ENCODE data around the gene FBXO42.
"Not testable (repeated sequence)": the region's sequence is repeated elsewhere in the genome, so short reads cannot be mapped to it uniquely, and the experiment has no call there.

The FBXO42 gene

GRCh38 chr1:16276302-16277030 lies 75.8 kb downstream of the FBXO42 start:
- in situ Hi-C loops (cut with MboI; ENCODE audit: low sequenced_read_pairs) = no loop called here

- in situ Hi-C loops (cut with MboI; ENCODE audit: low sequenced_read_pairs) = no loop called here
These were observed 76.7 kb downstream of the FBXO42 start for GRCh38 chr1:16275591-16275990.

- in situ Hi-C loops (cut with MboI; ENCODE audit: low sequenced_read_pairs) = no loop called here
These were observed 84.5 kb downstream of the FBXO42 start for GRCh38 chr1:16267690-16268180.

DNA sequence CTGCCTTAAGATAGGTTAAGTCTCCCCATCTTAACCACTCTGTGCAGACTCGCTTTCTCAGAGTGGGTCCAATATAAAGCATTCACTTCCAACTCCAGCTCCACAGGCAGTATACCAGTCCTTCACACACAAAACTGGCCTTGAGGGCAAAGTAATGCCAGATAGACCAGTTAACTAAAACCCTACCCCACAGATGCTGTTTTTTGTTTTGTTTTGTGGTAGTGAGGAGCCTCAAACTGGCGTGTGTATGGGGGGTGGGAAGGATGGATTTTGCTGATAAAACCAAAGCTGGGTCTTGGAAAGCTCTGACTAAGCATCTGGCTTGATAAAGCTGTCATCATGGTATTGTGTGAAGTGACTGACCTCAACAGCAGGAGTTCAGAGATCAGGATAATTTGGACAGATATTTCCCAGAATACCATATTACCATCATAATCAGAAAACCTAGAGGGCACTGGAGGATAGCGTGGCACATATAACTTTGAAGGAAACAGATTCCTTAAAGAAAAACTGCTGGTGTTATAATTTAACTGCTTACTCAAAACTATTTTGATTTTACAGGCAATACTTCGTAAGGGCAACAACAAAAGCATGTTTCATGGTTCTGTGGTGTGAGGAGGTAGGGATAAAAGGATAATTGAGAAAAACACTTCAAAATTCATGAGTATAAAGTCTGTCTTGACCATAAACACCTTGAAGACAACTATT lies 85.7 kb downstream of the FBXO42 start:
- in situ Hi-C loops (cut with MboI; ENCODE audit: low sequenced_read_pairs) = no loop called here

GRCh38 chr1:16262067-16262466 lies 90.2 kb downstream of the FBXO42 start:
- in situ Hi-C loops (cut with MboI; ENCODE audit: low sequenced_read_pairs) = no loop called here

GRCh38 chr1:16260814-16261213 lies 91.5 kb downstream of the FBXO42 start:
- in situ Hi-C loops (cut with MboI; ENCODE audit: low sequenced_read_pairs) = no loop called here

GRCh38 chr1:16258591-16259135 lies 93.6 kb downstream of the FBXO42 start:
- in situ Hi-C loops (cut with MboI; ENCODE audit: low sequenced_read_pairs) = no loop called here

- in situ Hi-C loops (cut with MboI; ENCODE audit: low sequenced_read_pairs) = no loop called here
These were observed 94.3 kb downstream of the FBXO42 start for GRCh38 chr1:16257968-16258367.

- in situ Hi-C loops (cut with MboI; ENCODE audit: low sequenced_read_pairs) = not testable (repeated sequence)
These were observed 94.7 kb downstream of the FBXO42 start for GRCh38 chr1:16257556-16257955.

- in situ Hi-C loops (cut with MboI; ENCODE audit: low sequenced_read_pairs) = no loop called here
These were observed 95.8 kb downstream of the FBXO42 start for GRCh38 chr1:16256478-16256877.

GRCh38 chr1:16254263-16254928 lies 97.9 kb downstream of the FBXO42 start:
- in situ Hi-C loops (cut with MboI; ENCODE audit: low sequenced_read_pairs) = no loop called here

GRCh38 chr1:16253332-16253922 lies 98.9 kb downstream of the FBXO42 start:
- in situ Hi-C loops (cut with MboI; ENCODE audit: low sequenced_read_pairs) = no loop called here

GRCh38 chr1:16252912-16253311 lies 99.4 kb downstream of the FBXO42 start:
- in situ Hi-C loops (cut with MboI; ENCODE audit: low sequenced_read_pairs) = no loop called here

- in situ Hi-C loops (cut with MboI; ENCODE audit: low sequenced_read_pairs) = no loop called here
These were observed 100.9 kb downstream of the FBXO42 start for GRCh38 chr1:16251381-16251780.

- in situ Hi-C loops (cut with MboI; ENCODE audit: low sequenced_read_pairs) = no loop called here
These were observed 101.6 kb downstream of the FBXO42 start for GRCh38 chr1:16250524-16251251.

GRCh38 chr1:16249596-16250241 lies 102.6 kb downstream of the FBXO42 start:
- in situ Hi-C loops (cut with MboI; ENCODE audit: low sequenced_read_pairs) = no loop called here

GRCh38 chr1:16248603-16249516 lies 103.4 kb downstream of the FBXO42 start:
- in situ Hi-C loops (cut with MboI; ENCODE audit: low sequenced_read_pairs) = no loop called here

- in situ Hi-C loops (cut with MboI; ENCODE audit: low sequenced_read_pairs) = no loop called here
These were observed 104.3 kb downstream of the FBXO42 start for GRCh38 chr1:16248007-16248436.

DNA sequence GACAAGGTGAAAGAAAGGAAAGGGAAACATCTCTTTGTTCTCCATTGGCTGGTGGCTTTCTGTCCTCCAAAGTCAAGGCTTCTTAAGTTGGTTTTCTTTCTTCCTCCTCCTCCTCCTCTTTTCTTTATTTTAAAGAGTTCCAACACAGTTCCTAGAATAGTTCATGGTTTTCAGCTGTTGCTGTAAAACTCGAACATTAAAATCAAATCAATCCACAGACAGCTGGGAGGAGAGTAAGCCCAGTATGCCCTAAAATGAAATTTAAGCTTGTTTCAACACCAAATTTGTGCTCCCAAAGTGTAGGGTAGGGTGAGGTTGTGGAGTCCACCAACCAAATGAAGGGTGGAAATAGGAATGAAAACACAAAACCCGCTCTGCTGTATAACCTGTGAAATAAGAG lies 104.8 kb downstream of the FBXO42 start:
- in situ Hi-C loops (cut with MboI; ENCODE audit: low sequenced_read_pairs) = no loop called here

Data from HL-60/S4 (cell line).